HepG2 (cell line): Measurements from ENCODE around the gene TRAF4. TPM values are rescaled to one million over a fixed set of nuclear protein-coding genes. Genes with fewer than 3 reads are reported as not detected.

Source experiments
- FOXA1 ChIP-seq, 2 experiments: fragments of 450-650 bp in 1 of 2; sonication (generic) in 1 of 2; formaldehyde crosslinking in 1 of 2; IDR thresholded peaks; 2 replicates each; pipeline versions ENCODE4 v1.4.0 to v1.6.1; 2016 to 2020; ENCODE audit warnings: missing genetic modification reagents in 1 of 2
- HOXD1 ChIP-seq: sonication (generic); formaldehyde crosslinking; IDR thresholded peaks from 2 replicates; pipeline ENCODE4 v1.5.0; 2020; ENCODE audit warnings: missing genetic modification reagents
- MAZ ChIP-seq, 2 experiments: sonication (generic) in 1 of 2; formaldehyde crosslinking in 1 of 2; IDR thresholded peaks; 2 replicates each; pipeline versions ENCODE4 v1.5.0 to v1.6.1; 2012 to 2020; ENCODE audit warnings: low read depth in 2 of 2, mild to moderate bottlenecking in 2 of 2, borderline replicate concordance in 1 of 2, improper control_type of control experiment in 1 of 2, low read length in 1 of 2, missing genetic modification reagents in 1 of 2, moderate library complexity in 1 of 2
- MEIS1 ChIP-seq: sonication (generic); formaldehyde crosslinking; IDR thresholded peaks from 2 replicates; pipeline ENCODE4 v1.9.0; 2021; ENCODE audit warnings: mild to moderate bottlenecking, missing genetic modification reagents, moderate library complexity, borderline replicate concordance
- MXD4 ChIP-seq: IDR thresholded peaks from 2 replicates; pipeline ENCODE4 v1.6.1; 2016; ENCODE audit warnings: mild to moderate bottlenecking, missing biosample characterization, missing genetic modification reagents
- PAF1 ChIP-seq: IDR thresholded peaks from 2 replicates; pipeline ENCODE4 v1.6.1; 2016; ENCODE audit warnings: missing genetic modification reagents, missing compliant biosample characterization
- PITX1 ChIP-seq: sonication (generic); formaldehyde crosslinking; IDR thresholded peaks from 2 replicates; pipeline ENCODE4 v1.5.1; 2020; ENCODE audit warnings: mild to moderate bottlenecking, missing genetic modification reagents
- POLR2G ChIP-seq: fragments of 200-400 bp; formaldehyde crosslinking; IDR thresholded peaks from 2 replicates; pipeline ENCODE4 v1.6.1; 2018; ENCODE audit warnings: mild to moderate bottlenecking, low read depth, low read length, moderate library complexity
- SIX1 ChIP-seq: sonication (generic); formaldehyde crosslinking; IDR thresholded peaks from 2 replicates; pipeline ENCODE4 v1.4.0; 2020; ENCODE audit warnings: missing genetic modification reagents, borderline replicate concordance
- SUZ12 ChIP-seq: fragments of 150-350 bp; IDR thresholded peaks from 2 replicates; pipeline ENCODE4 v1.6.1; 2014; ENCODE audit warnings: low read depth, low read length
- TBX2 ChIP-seq: sonication (generic); formaldehyde crosslinking; IDR thresholded peaks from 2 replicates; pipeline ENCODE4 v1.5.0; 2020; ENCODE audit warnings: missing genetic modification reagents, mild to moderate bottlenecking, borderline replicate concordance
- TCF12 ChIP-seq, 2 experiments: fragments of 450-650 bp in 1 of 2; sonication (generic) in 1 of 2; formaldehyde crosslinking in 1 of 2; IDR thresholded peaks; 2 replicates each; pipeline versions ENCODE4 v1.6.1 to v1.8.0; 2017 to 2022; ENCODE audit warnings: antibody characterized with exemption in 1 of 2, mild to moderate bottlenecking in 1 of 2, missing genetic modification reagents in 1 of 2, moderate library complexity in 1 of 2
- ZFP1 ChIP-seq: IDR thresholded peaks from 2 replicates; pipeline ENCODE4 v1.6.1; 2016
- ZNF329 ChIP-seq: sonication (generic); formaldehyde crosslinking; IDR thresholded peaks from 2 replicates; pipeline ENCODE4 v1.9.0; 2021; ENCODE audit warnings: low read depth, mild to moderate bottlenecking, missing genetic modification reagents
- ZNF446 ChIP-seq: sonication (generic); formaldehyde crosslinking; IDR thresholded peaks from 2 replicates; pipeline ENCODE4 v1.5.0; 2020; ENCODE audit warnings: mild to moderate bottlenecking, missing genetic modification reagents
- ZNF510 ChIP-seq: sonication (generic); formaldehyde crosslinking; IDR thresholded peaks from 2 replicates; pipeline ENCODE4 v1.4.0; 2020; ENCODE audit warnings: low read depth, mild to moderate bottlenecking, missing genetic modification reagents
- polyA plus RNA-seq, 8 experiments: library from polyadenylated mRNA; depleted of rRNA in 3 of 8; stranded (reverse) in 7 of 8; unstranded in 1 of 8; fragments of >200 nt; fragmentation: Illumina TruSeq in 4 of 8; extraction: Trizol in 4 of 8; gene quantifications; 2 replicates each; pipeline versions ENCODE4 v1.2.1 to v1.2.3, GENCODE V29; 2011 to 2016; ENCODE audit warnings: low read depth in 4 of 8, missing spikeins in 1 of 8, mixed read lengths in 1 of 8; ENCODE audit not compliant: insufficient read depth in 1 of 8
- total RNA-seq, 5 experiments: library from RNA; depleted of rRNA; stranded (reverse); fragments of >200 nt; fragmentation: Illumina TruSeq; extraction: Trizol; gene quantifications; 2 replicates each; pipeline ENCODE4 v1.2.3, GENCODE V29; 2016; ENCODE audit warnings: low read depth in 1 of 5
- TF ChIP-seq, protein P1 (sequence below): sonication (generic); formaldehyde crosslinking; IDR thresholded peaks from 2 replicates; pipeline ENCODE4 v1.5.0; 2020; ENCODE audit warnings: mild to moderate bottlenecking, missing genetic modification reagents
- TF ChIP-seq, protein P2 (sequence below): IDR thresholded peaks from 2 replicates; pipeline ENCODE4 v1.6.1; 2012; ENCODE audit warnings: inconsistent platforms
- TF ChIP-seq, protein P3 (sequence below): sonication (generic); formaldehyde crosslinking; IDR thresholded peaks from 2 replicates; pipeline ENCODE4 v1.4.0; 2020; ENCODE audit warnings: mild to moderate bottlenecking, missing genetic modification reagents
- TF ChIP-seq, protein P4 (sequence below): sonication (generic); formaldehyde crosslinking; IDR thresholded peaks from 2 replicates; pipeline ENCODE4 v1.4.0; 2020; ENCODE audit warnings: mild to moderate bottlenecking, missing genetic modification reagents
- TF ChIP-seq, protein P5 (sequence below): sonication (generic); formaldehyde crosslinking; IDR thresholded peaks from 2 replicates; pipeline ENCODE4 v1.8.0; 2022; ENCODE audit warnings: mild to moderate bottlenecking, missing genetic modification reagents, moderate library complexity
- TF ChIP-seq, protein P6 (sequence below): sonication (generic); formaldehyde crosslinking; IDR thresholded peaks from 2 replicates; pipeline ENCODE4 v1.5.1; 2020; ENCODE audit warnings: missing genetic modification reagents, mild to moderate bottlenecking, borderline replicate concordance

Gene TRAF4
- total and polyA plus RNA-seq, 2 of the 13 experiments (the other 11 are each of a cell fraction or from before 2014, with no cell fraction given), result 86.0 to 89.9 TPM

DNA sequence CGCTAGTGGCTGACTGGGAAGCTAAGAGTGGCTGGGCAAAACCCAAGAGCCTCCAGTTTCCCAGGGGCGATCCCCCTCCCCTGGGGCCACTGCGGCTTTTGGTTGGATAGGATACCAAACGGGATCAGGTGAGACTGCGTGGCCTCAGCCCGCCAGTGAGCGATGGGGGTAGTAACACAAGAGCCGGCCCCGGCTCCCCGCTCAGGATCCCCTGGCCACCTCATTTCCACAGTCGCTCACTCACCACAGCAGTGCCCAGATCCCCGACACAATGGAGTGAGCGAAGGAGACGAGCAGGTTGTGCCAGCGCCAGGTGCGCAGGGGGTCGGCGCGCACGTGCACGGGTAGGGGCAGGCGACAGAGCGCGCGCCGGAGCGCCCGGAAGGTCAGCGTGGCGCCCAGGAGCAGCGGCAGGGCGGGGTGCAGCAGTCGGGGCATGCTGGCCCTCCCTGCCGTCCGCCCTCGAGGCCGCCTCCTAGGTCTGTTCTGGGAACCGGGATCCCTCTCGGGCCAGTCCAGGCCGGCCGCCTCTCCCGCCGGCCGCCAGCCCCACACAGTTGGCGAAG, 18.1 kb upstream of the TRAF4 start (continued):
- peak; percentile 37; the same call in 1 of the 2 replicates for TF ChIP-seq ZNF510 (CRISPR knock-in tag)
- TF ChIP-seq SIX1, result 0 out of 2 replicates have a peak, but pooled peaks have one; percentile 13
- no peak for TF ChIP-seq TCF12 (IDR thresholded peaks at IDR 0.05)
- 0 out of 2 replicates have a peak, but pooled peaks have one; percentile 29 for TF ChIP-seq TCF12 (CRISPR knock-in tag; IDR thresholded peaks at IDR 0.05)
- TF ChIP-seq, protein P1, sequence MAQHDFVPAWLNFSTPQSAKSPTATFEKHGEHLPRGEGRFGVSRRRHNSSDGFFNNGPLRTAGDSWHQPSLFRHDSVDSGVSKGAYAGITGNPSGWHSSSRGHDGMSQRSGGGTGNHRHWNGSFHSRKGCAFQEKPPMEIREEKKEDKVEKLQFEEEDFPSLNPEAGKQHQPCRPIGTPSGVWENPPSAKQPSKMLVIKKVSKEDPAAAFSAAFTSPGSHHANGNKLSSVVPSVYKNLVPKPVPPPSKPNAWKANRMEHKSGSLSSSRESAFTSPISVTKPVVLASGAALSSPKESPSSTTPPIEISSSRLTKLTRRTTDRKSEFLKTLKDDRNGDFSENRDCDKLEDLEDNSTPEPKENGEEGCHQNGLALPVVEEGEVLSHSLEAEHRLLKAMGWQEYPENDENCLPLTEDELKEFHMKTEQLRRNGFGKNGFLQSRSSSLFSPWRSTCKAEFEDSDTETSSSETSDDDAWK, result no peak
- TF ChIP-seq, protein P2, sequence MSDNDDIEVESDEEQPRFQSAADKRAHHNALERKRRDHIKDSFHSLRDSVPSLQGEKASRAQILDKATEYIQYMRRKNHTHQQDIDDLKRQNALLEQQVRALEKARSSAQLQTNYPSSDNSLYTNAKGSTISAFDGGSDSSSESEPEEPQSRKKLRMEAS, result peak; percentile 94
- peak; percentile 88 for TF ChIP-seq POLR2G
- TF ChIP-seq SUZ12, result no peak
- peak; percentile 88 for TF ChIP-seq ZNF446 (CRISPR knock-in tag)
- TF ChIP-seq, protein P3, sequence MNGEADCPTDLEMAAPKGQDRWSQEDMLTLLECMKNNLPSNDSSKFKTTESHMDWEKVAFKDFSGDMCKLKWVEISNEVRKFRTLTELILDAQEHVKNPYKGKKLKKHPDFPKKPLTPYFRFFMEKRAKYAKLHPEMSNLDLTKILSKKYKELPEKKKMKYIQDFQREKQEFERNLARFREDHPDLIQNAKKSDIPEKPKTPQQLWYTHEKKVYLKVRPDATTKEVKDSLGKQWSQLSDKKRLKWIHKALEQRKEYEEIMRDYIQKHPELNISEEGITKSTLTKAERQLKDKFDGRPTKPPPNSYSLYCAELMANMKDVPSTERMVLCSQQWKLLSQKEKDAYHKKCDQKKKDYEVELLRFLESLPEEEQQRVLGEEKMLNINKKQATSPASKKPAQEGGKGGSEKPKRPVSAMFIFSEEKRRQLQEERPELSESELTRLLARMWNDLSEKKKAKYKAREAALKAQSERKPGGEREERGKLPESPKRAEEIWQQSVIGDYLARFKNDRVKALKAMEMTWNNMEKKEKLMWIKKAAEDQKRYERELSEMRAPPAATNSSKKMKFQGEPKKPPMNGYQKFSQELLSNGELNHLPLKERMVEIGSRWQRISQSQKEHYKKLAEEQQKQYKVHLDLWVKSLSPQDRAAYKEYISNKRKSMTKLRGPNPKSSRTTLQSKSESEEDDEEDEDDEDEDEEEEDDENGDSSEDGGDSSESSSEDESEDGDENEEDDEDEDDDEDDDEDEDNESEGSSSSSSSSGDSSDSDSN, result peak; percentile 72; the same call in 1 of the 2 replicates
- TF ChIP-seq PITX1, result no peak
- TF ChIP-seq MAZ (IDR thresholded peaks at IDR 0.05; ENCODE audit: borderline replicate concordance, low read depth, low read length), result 0 out of 2 replicates have a peak, but pooled peaks have one; percentile 43
- 0 out of 2 replicates have a peak, but pooled peaks have one; percentile 53 for TF ChIP-seq MAZ (CRISPR knock-in tag; IDR thresholded peaks at IDR 0.05; ENCODE audit: low read depth)
- no peak for TF ChIP-seq HOXD1 (CRISPR knock-in tag)
- TF ChIP-seq, protein P4, sequence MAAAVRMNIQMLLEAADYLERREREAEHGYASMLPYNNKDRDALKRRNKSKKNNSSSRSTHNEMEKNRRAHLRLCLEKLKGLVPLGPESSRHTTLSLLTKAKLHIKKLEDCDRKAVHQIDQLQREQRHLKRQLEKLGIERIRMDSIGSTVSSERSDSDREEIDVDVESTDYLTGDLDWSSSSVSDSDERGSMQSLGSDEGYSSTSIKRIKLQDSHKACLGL, result peak; percentile 54
- TF ChIP-seq, protein P5, sequence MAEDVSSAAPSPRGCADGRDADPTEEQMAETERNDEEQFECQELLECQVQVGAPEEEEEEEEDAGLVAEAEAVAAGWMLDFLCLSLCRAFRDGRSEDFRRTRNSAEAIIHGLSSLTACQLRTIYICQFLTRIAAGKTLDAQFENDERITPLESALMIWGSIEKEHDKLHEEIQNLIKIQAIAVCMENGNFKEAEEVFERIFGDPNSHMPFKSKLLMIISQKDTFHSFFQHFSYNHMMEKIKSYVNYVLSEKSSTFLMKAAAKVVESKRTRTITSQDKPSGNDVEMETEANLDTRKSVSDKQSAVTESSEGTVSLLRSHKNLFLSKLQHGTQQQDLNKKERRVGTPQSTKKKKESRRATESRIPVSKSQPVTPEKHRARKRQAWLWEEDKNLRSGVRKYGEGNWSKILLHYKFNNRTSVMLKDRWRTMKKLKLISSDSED (CRISPR knock-in tag), result no peak
- 0 out of 2 replicates have a peak, but pooled peaks have one; percentile 16 for TF ChIP-seq ZFP1 (CRISPR knock-in tag)
- TF ChIP-seq PAF1 (CRISPR knock-in tag), result 0 out of 2 replicates have a peak, but pooled peaks have one; percentile 53
- TF ChIP-seq, protein P6, sequence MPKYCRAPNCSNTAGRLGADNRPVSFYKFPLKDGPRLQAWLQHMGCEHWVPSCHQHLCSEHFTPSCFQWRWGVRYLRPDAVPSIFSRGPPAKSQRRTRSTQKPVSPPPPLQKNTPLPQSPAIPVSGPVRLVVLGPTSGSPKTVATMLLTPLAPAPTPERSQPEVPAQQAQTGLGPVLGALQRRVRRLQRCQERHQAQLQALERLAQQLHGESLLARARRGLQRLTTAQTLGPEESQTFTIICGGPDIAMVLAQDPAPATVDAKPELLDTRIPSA (CRISPR knock-in tag), result 0 out of 2 replicates have a peak, but pooled peaks have one; percentile 72
- TF ChIP-seq FOXA1 (IDR thresholded peaks at IDR 0.05), result no peak
- TF ChIP-seq FOXA1 (CRISPR knock-in tag; IDR thresholded peaks at IDR 0.05), result peak; percentile 50; the same call in 1 of the 2 replicates
- peak; percentile 26 for TF ChIP-seq MEIS1 (CRISPR knock-in tag)
- peak; percentile 66; the same call in 1 of the 2 replicates for TF ChIP-seq MXD4
- TF ChIP-seq TBX2 (CRISPR knock-in tag), result peak; percentile 69
- no peak for TF ChIP-seq ZNF329
